Skeletal muscle satellite cell (primary cell): ENCODE measurements around the gene PSME3IP1.
"Not testable (repeated sequence)": the region's sequence is repeated elsewhere in the genome, so short reads cannot be mapped to it uniquely, and the experiment has no call there.

Experiments used
- H3K27me3 ChIP-seq: 2 replicates; pipeline ENCODE4 v1.7.0; 2013; ENCODE audit warnings: low read length; ENCODE audit not compliant: control insufficient read depth, insufficient read depth
- H3K36me3 ChIP-seq: 2 replicates; pipeline ENCODE4 v1.7.0; 2013; ENCODE audit warnings: mild to moderate bottlenecking, control low read depth, low read length; ENCODE audit not compliant: insufficient read depth
- H3K4me1 ChIP-seq: 2 replicates; pipeline ENCODE4 v1.7.0; 2013; ENCODE audit warnings: low read length; ENCODE audit not compliant: control insufficient read depth, insufficient read depth
- H3K4me2 ChIP-seq: 2 replicates; pipeline ENCODE4 v1.7.0; 2013; ENCODE audit warnings: mild to moderate bottlenecking, low read length
- H3K4me3 ChIP-seq: 2 replicates; pipeline ENCODE4 v1.7.0; 2013; ENCODE audit warnings: low read length
- H3K9ac ChIP-seq: 2 replicates; pipeline ENCODE4 v1.7.0; 2013; ENCODE audit warnings: mild to moderate bottlenecking, low read depth, low read length, moderate library complexity
- H3K9me3 ChIP-seq: replicated peaks from 2 replicates; pipeline ENCODE4 v1.7.0; 2013; ENCODE audit warnings: mild to moderate bottlenecking, control low read depth, low read length

Gene PSME3IP1

DNA sequence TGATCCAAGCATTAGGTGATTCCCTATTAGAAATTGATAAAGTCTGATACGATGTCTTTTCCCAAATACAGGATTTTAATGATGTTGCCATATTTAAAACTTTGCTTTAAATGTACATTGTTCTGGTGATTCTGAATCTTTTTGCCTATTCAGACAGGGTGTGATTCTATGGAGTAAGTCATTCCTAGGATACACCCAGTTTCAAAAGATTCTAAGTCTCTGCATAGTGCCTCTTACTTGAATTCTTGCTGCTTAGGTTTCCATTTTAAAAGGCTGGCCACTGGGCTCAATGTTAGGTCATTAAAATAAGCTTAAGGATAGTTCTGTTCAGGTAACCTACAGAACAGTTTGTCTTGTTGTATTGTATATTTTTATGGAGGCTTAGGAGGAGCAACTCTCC is 37.2 kb upstream of the PSME3IP1 start:
- Histone ChIP-seq H3K36me3 (peaks cover 85% of the 10 kb centered on the region), H3K4me3 (no peak overlapping the region), H3K4me2 (no peak overlapping the region), H3K9ac (no peak overlapping the region), H3K9me3 (peaks cover 3% of the 10 kb centered on the region), H3K27me3 (no peaks in the 10 kb centered on the region), H3K4me1 (no peaks in the 10 kb centered on the region)

DNA sequence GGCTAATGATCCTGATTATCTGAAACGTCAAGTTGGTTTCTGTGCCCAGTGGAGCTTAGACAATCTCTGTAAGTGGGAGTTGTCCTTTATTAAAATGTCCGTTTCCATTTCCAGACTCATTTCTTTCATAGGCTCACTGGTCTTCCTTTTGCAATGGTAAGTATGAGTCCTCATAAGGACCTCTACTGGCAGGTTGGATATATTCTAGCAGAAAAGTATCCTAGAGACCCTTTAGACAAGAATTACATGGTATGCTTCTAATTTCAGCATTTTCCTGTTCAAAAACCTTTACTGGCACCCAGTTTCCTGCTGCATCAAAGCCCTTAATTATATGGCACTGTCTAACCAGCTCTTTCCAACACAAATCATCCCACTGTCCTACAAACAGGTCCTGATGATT is 31.1 kb upstream of the PSME3IP1 start:
- no peak overlapping the region for H3K4me2 ChIP-seq
- no peaks in the 10 kb centered on the region for H3K27me3 ChIP-seq
- H3K4me1 ChIP-seq: no peaks in the 10 kb centered on the region
- no peak overlapping the region for H3K9ac ChIP-seq
- peaks cover 93% of the 10 kb centered on the region for H3K36me3 ChIP-seq
- peaks cover 20% of the 10 kb centered on the region for H3K9me3 ChIP-seq
- H3K4me3 ChIP-seq: no peak overlapping the region

DNA sequence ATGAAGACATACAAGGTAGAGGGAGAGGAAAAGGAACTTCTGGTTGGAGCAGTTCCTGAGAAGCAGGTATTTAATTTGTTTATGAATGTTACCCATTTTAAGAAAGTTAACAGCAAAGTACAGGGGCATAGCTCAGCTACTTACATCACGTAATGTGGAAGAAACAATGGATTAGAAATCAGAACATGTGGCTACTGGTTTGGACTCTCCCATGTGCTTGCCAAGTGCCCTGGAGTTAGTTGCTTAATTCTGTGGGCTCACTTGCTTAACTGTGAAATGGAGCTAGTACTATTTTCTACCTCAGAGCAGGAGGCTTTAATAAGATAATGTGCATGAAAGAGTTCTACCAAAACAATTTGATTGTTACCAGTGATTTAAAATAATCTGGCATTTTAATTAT is 27.6 kb upstream of the PSME3IP1 start:
- H3K4me2 ChIP-seq: no peak overlapping the region
- H3K4me3 ChIP-seq: no peak overlapping the region
- H3K9me3 ChIP-seq: peaks cover 17% of the 10 kb centered on the region
- peaks cover 82% of the 10 kb centered on the region for H3K36me3 ChIP-seq
- no peaks in the 10 kb centered on the region for H3K27me3 ChIP-seq
- H3K9ac ChIP-seq: no peak overlapping the region
- no peaks in the 10 kb centered on the region for H3K4me1 ChIP-seq

DNA sequence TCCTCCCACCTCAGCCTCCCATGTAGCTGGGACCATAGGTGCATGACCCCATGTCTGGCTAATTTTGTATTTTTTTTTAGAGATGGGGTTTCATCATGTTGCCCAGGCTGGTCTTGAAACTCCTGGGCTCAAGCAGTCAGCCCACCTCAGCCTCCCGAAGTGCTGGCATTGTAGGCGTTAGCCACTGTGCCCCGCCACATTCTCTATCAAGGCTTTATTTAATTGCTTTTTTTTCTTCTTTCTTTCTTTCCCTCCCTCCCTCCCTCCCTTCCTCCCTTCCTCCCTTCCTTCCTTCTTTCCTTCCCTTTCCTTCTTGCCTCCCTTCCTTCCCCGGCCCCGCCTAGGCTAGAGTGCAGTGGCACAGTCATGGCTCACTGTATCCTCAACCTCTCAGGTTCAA is 23.9 kb upstream of the PSME3IP1 start:
- Histone ChIP-seq H3K27me3 (no peaks in the 10 kb centered on the region), H3K9ac (no peak overlapping the region), H3K4me1 (no peaks in the 10 kb centered on the region), H3K4me2 (no peak overlapping the region), H3K4me3 (no peak overlapping the region), H3K36me3 (peaks cover 78% of the 10 kb centered on the region), H3K9me3 (no peaks in the 10 kb centered on the region)

DNA sequence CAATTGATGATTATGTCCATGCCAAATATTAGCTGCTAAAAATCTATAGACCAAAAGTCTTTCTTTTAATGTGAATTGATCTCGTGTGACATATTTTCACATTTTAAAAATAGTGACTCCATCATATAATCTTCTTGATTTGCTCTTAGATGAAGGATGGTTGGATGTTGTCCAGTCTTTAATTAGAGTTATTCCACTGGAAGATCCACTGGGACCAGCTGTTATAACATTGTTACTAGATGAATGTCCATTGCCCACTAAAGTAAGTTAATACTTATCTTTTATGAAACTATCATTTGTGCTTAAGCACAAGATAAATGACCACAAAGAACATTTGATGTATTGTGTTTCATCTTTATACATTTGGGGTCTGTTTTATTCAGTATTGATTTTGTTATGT is 23.1 kb upstream of the PSME3IP1 start:
- no peaks in the 10 kb centered on the region for H3K27me3 ChIP-seq
- no peaks in the 10 kb centered on the region for H3K4me1 ChIP-seq
- H3K36me3 ChIP-seq: peaks cover 75% of the 10 kb centered on the region
- no peak overlapping the region for H3K4me2 ChIP-seq
- H3K9me3 ChIP-seq: no peaks in the 10 kb centered on the region
- H3K4me3 ChIP-seq: no peak overlapping the region
- no peak overlapping the region for H3K9ac ChIP-seq

DNA sequence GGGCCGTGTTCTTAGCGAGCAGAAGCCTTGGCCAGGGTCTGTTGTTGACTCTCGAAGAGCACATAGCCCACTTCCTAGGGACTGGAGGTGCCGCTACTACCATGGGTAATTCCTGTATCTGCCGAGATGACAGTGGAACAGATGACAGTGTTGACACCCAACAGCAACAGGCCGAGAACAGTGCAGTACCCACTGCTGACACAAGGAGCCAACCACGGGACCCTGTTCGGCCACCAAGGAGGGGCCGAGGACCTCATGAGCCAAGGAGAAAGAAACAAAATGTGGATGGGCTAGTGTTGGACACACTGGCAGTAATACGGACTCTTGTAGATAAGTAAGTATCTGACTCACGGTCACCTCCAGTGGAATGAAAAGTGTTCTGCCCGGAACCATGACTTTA is 18.8 kb upstream of the PSME3IP1 start:
- Histone ChIP-seq H3K4me1 (no peaks in the 10 kb centered on the region), H3K4me2 (no peak overlapping the region), H3K9me3 (no peaks in the 10 kb centered on the region), H3K36me3 (peaks cover 46% of the 10 kb centered on the region), H3K4me3 (no peak overlapping the region), H3K9ac (no peak overlapping the region), H3K27me3 (no peaks in the 10 kb centered on the region)

DNA sequence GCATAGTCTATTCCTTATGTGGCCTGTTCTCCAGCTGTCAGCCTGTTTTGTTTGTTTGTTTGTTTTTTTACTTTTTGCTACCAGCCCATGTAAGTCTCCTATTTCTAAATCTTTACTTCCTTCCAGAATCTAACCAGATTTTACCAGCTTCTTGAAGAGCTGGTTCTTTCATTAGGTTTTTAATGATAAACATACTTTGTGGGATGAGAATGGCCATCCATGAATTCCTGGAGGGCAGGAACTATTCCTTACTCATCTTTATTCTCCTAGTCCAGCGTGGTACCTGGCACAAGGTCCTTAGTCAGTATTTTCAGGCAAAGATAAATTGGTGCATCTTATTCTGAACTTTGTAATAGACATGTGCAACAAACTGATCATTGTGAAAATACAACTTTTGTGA is 17.6 kb upstream of the PSME3IP1 start:
- Histone ChIP-seq H3K9me3 (no peaks in the 10 kb centered on the region), H3K4me2 (no peak overlapping the region), H3K9ac (no peak overlapping the region), H3K36me3 (peaks cover 39% of the 10 kb centered on the region), H3K4me3 (no peak overlapping the region), H3K4me1 (no peaks in the 10 kb centered on the region), H3K27me3 (no peaks in the 10 kb centered on the region)

DNA sequence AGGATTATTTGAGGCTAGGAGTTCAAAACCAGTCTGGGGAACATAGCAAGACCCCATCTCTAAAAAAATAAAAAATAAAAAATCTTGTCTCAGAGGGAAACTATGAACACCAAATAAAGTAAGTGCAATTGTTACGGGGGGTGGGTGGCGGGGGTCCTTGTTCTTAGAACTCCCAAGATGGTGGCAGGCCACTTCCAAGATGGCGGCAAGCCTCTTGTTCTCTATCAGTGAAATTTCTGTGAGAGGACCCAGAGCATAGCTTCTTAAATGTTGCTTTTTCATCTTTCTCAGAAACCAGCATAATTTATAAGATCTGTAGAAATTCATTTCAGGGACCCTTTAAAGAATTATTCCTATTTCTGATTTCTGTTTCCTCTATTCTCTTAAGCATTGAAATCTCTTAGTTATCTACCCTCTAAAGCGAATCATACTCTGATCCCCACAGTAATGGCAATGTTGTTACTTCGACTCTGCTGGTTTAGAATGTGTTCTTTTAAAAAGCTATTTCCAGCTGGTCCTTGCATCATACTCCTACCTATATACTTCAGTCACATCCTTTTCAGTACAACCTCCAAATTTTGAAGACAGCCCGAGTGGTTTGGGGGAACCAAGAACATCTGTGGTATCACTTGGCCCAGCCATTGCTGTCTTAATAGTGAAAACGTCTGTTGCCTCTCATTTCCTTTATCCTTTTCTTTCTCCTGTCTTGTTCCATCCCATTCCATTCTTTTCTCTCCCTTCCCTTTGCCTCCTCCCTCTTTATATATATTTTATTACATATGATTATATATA is 16.5 kb upstream of the PSME3IP1 start:
- Histone ChIP-seq H3K4me1 (peaks cover 3% of the 10 kb centered on the region), H3K9ac (no peak overlapping the region), H3K4me2 (no peak overlapping the region), H3K27me3 (no peaks in the 10 kb centered on the region), H3K36me3 (peaks cover 30% of the 10 kb centered on the region), H3K4me3 (no peak overlapping the region), H3K9me3 (no peaks in the 10 kb centered on the region)

DNA sequence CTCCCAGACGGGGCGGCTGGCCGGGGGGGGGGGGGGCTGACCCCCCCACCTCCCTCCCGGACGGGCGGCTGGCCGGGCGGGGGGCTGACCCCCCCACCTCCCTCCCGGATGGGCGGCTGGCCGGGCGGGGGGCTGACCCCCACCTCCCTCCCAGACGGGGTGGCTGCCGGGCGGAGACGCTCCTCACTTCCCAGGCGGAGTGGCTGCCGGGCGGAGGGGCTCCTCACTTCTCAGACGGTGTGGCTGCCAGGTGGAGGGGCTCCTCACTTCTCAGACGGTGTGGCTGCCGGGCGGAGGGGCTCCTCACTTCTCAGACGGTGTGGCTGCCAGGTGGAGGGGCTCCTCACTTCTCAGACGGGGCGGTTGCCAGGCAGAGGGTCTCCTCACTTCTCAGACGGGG is 15.1 kb upstream of the PSME3IP1 start:
- H3K36me3 ChIP-seq: peaks cover 18% of the 10 kb centered on the region
- not testable (repeated sequence) for H3K9me3 ChIP-seq, H3K27me3 ChIP-seq, H3K9ac ChIP-seq, H3K4me3 ChIP-seq, H3K4me2 ChIP-seq
- H3K4me1 ChIP-seq: peaks cover 12% of the 10 kb centered on the region

DNA sequence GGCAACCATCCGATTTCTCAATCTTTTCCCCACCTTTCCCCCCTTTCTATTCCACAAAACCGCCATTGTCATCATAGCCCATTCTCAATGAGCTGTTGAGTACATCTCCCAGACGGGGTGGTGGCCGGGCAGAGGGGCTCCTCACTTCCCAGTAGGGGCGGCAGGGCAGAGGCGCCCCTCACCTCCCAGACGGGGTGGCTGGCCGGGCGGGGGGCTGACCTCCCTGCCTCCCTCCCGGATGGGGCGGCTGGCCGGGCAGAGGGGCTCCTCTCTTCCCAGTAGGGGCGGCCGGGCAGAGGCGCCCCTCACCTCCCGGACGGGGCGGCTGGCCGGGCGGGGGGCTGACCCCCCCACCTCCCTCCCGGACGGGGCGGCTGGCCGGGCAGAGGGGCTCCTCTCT is 14.5 kb upstream of the PSME3IP1 start:
- not testable (repeated sequence) for H3K27me3 ChIP-seq, H3K4me2 ChIP-seq, H3K9ac ChIP-seq, H3K4me3 ChIP-seq, H3K9me3 ChIP-seq
- H3K4me1 ChIP-seq: peaks cover 15% of the 10 kb centered on the region
- peaks cover 12% of the 10 kb centered on the region for H3K36me3 ChIP-seq

DNA sequence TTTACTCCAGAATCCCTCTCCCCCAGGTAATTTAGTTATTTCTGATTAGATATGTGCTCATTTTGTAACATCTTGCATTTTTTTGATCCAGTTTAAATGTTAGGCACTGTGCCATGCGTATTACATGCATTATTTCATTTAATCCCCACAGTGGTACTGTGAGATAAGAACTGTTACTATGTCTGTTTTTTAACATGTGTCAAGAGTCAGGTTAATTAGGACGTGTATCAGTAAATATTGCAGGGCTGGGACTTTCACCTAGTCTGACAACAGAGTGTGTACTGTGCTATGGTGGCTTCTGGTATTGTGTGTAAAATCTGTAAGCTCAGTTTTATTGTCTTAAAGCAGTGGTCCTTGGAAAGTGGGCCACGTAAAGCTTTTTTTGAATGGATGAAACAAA is 10.9 kb upstream of the PSME3IP1 start:
- Histone ChIP-seq H3K9ac (no peak overlapping the region), H3K4me2 (no peak overlapping the region), H3K9me3 (no peaks in the 10 kb centered on the region), H3K4me1 (peaks cover 48% of the 10 kb centered on the region), H3K4me3 (no peak overlapping the region), H3K36me3 (no peaks in the 10 kb centered on the region), H3K27me3 (no peaks in the 10 kb centered on the region)

DNA sequence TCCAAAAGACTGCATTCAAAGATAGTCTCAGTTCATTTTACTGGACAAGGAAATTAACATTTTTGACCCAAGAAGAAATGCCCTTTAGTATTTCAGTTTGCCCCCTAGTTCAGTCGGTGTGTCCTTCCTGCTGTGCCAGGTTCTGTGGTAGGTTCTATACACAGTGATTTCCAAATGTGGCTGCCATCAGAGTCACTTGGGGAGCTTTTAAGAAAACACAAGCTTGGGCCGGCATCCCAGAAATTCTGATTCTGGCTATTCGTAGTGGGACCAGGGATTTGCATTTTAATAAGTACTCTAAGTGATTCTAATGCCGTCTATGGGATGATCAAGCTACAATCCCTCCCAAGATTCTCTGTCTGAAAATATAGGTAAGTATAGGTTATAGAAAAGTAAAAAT is 10.4 kb upstream of the PSME3IP1 start:
- Histone ChIP-seq H3K9me3 (no peaks in the 10 kb centered on the region), H3K4me3 (no peak overlapping the region), H3K4me2 (no peak overlapping the region), H3K9ac (no peak overlapping the region), H3K36me3 (no peaks in the 10 kb centered on the region), H3K27me3 (no peaks in the 10 kb centered on the region), H3K4me1 (peaks cover 53% of the 10 kb centered on the region)
